ENCODE results near the gene CHN1.
A peak's percentile ranks its signal among the peaks of the same experiment; 100 is the strongest.

CHN1 gene

GRCh38 chr2:174873471-174873870, 131.7 kb downstream of the CHN1 start:
- no peak for DNase-seq

- DNase-seq, result no peak
Measured at GRCh38 chr2:174870787-174871186, 134.4 kb downstream of the CHN1 start.

DNA sequence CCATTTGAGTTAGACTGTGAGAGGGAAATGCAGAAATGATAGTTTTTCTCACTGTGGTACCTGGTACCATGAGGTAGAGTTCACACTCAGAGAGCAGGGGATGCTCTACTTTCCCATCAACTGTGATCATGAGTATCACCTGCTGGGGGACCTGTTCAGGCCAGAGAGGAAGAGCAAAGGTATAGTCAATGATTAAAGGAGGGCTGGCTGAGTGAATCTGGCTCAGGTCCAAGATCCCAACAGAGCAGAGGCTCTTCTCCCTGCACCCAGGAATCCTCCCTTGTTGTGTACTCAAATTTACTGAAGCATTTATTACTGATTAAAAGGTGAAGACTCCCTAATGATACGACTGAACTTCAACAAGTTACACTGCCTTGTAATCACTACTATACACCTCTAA, 136.3 kb downstream of the CHN1 start:
- no peak for DNase-seq

DNA sequence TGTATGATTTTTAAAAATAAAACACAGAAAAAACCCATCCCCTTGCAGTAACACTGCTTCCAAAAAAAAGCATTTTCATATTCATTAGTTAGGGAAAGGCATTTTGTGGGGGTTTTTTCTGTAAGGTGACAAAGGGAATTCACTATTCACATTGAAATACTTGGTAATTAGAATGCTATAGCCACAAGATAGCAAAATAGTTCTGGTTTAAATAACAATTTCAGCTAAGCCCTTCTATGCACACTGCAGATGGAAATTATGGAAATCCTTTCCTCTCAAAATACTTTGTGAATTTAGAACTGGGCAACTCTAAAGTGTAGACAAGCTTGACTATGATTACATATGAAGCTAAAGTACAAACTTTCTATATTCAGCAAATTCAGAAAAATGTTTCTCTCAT, 138.8 kb downstream of the CHN1 start:
- DNase-seq, result no peak

DNA sequence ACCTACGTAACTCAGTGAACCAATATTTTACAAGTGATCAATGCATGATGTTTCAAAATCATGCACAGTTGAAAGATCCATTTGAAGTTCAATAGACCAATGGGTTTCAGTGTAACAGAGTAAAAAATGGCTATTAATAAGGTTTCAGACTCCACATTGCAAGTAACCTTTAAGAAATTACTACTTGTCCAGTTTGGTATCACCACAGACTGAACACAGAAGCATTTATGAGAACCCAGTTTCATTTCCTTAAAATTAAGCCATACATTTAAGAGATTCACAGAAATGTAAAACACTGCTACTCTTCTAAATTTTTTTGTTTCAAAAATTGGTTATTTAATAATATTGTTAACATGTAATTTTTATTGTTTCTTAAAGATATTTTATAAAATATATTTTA, 142.0 kb downstream of the CHN1 start:
- DNase-seq, result no peak

- DNase-seq, result no peak
Measured at GRCh38 chr2:174859563-174860169, 145.5 kb downstream of the CHN1 start.

GRCh38 chr2:174858745-174859144, 146.4 kb downstream of the CHN1 start:
- no peak for DNase-seq

DNA sequence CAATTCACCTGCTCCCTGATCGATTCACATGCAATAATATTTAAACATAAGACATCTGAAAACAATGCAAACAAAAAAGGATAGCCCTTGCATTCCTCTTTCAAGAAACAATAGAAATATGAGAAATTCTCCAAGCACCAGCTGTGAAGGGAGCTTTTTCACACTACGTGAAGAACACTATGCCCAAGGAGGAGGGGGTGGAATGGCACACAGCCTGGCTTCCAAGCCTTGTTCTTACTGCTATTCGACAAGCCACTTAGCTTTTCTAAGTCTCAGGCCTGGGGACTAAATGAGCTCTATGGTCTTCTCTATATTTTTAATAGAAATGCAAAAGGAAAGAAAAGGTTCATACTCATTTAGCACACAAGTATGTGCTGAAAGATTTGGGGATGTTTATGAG, 148.7 kb downstream of the CHN1 start:
- peak in 1 of 51 donors; percentile 25 for DNase-seq

- peak in 14 of 51 donors; percentile 8 to 76 (median 16) for DNase-seq
Measured at GRCh38 chr2:174846941-174847938, 157.9 kb downstream of the CHN1 start.

DNA sequence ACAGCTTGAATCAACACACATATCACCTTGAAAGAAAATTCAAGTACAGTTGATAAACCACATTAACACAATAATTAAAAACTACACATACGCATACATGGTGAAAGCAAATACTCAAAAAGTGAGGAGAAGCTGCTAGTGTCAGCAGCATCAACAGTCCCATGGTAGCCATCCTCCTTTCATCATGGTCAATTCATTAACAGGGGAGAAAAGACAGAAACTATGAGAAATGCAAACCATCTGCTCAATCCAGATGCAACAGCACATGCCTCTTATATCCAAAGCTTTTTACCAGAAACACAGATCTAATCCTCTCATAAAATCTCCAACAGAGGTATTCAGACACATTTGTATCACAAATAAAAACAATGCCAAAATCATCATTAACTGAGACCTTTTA, 159.0 kb downstream of the CHN1 start:
- peak in 1 of 51 donors; percentile 34 for DNase-seq

DNA sequence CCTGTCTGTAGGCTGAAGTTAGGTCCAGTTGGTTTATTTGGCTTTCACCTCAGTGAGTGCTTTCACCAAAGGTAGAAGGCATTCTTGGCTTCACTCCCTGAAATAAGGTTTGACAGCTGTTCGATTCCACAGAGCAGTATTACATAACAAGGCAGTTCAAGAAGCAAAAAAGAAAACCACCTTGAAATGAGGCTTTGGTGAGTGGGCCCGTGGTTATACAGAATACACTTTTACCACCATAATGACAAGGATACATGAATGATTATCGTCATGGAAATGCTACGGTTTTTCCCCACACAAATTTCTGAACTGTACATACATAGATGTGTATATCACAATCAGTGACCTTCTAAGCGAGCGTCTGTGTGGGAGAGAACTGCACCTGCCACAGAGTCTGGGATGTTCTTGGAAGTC, 160.9 kb downstream of the CHN1 start:
- DNase-seq, result peak in 1 of 51 donors; percentile 41

DNA sequence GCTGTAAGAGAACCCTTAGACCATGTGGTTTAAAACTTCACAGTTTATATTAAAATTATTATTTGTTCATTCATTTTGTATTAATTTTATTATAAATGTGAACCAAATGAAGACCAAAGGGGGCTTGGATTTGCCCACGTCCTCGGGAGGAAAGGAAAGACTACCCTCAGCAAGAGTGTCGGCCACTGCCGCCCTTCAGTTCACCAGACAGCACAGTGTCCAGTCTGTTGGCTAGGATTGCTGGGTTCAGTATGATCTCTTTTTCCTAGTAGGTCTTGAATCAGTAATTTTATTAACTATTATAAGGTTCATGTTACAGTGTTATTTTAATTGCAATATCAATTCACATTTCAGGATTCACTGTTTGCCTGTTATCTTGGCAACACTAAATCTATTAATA, 162.7 kb downstream of the CHN1 start:
- DNase-seq, result no peak

DNA sequence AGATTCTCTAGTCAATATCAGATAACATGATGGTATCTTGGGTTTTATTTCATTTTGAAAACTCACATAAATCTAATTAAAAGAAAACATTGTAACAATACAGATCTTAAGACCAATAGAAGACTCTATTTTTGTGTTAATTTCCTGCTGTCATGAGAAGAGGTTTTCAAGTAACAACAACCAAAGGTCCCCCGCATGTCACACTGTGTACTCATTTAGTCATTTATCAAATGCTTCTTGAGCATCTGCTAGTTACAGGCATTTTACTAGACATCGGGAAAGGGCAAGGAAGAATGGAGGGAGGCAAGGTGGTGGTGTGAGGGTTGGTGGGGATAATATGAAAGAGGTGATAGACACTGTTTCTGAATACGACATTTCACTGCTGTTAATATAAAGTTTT, 163.2 kb downstream of the CHN1 start:
- DNase-seq, result peak in 1 of 51 donors; percentile 14

- DNase-seq, result no peak
Measured at GRCh38 chr2:174841350-174841749, 163.8 kb downstream of the CHN1 start.

DNA sequence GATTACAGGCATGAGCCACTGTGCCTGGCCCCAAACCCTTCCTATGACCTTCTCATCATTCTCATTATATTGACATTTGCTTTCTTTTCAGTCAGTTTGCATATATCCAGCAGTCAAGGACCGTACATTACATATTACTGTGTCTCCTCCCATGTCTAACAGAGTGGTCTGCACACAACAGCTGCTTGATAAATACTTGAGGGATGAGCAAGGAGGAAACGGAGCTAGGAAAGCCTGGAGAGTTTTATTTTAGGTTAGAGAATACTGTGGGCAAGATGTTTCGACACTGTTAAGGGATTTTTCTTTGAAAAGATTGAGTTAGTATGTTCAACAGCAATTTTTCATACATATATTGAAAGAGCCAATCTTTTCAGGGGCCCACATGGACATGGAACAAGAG, 164.7 kb downstream of the CHN1 start:
- peak in 1 of 51 donors; percentile 9 for DNase-seq

DNA sequence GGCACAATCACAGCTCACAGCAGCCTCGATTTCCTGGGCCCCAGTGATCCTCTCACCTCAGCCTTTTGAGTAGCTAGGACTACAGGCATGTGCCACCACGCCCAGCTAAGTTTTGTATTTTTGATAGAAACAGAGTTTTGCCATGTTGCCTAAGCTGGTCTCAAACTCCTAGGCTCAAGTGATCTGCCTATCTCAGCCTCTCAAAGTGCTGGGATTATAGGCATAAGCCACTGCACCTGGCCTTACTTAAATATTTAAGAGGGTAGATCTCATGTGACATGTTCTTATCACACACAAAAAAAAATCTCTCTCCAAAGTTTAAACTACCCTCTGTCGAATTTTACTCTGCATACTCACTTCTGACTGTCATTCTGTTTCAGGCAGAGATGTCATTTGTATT, 165.5 kb downstream of the CHN1 start:
- DNase-seq, result no peak

DNA sequence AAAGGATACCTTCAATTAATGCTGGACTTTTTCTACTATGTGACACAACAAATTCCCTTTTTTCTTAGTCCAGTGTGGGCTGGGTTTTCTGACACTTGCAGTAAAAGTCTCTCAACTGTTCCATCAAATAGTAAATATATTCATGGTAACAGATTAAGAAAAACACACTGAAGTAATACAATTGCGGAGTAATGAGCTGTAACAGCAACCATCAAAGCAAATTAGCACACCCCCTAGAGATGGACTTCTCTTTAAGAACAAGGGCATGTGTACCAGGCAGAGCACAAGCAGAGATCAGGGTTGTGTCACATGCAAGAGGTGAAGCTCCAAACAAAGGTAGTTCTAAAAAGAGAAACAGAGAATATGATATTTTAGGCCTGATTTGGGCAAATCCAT, 168.2 kb downstream of the CHN1 start:
- DNase-seq, result no peak

DNA sequence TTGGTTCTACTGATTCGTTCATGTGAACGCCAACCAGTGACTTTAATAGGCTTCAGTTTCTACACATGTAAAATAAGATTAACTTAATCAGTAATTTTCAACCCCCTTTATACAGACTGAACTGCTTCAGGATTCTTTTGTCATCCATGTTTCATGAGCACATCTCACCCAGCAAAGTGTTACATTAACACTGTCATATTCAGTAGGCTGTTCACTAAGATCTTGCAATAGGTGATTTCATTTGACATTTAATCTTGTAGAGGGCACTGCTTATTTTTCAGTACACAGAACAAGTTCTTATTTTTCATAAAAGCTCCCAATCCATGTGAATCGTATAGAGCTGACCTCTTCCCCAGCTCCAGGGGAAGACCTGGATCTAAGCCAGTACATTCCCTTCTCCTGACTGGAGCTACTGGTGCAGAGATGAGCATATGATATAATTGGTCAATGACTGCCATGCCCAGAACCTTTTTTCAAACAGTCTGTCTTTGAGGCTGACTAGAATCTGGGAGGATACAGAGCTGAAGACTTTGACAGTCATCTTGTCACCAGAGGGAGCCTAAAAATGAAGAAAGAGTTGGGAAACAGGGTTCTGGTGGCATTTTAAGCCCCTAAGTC, 168.7 kb downstream of the CHN1 start:
- DNase-seq, result no peak

GRCh38 chr2:174835797-174836255, 169.4 kb downstream of the CHN1 start:
- no peak for DNase-seq

- no peak for DNase-seq
Measured at GRCh38 chr2:174833737-174834136, 171.4 kb downstream of the CHN1 start.

- DNase-seq, result no peak
Measured at GRCh38 chr2:174830561-174830960, 174.6 kb downstream of the CHN1 start.

GRCh38 chr2:174829550-174829949, 175.6 kb downstream of the CHN1 start:
- no peak for DNase-seq
